Smooth muscle cell of the coronary artery (primary cell): ENCODE measurements around the gene ABCB10. TPM values are rescaled to one million over a fixed set of nuclear protein-coding genes. Genes with fewer than 3 reads are reported as not detected.

ENCODE experiments used
- total RNA-seq: library from RNA; depleted of rRNA; stranded (reverse); fragments of >200 nt; gene quantifications from 2 replicates; pipeline ENCODE4 v1.2.3, GENCODE V29; 2014; ENCODE audit warnings: low replicate concordance

The ABCB10 gene
- 5.1 and 10.7 TPM in 2 replicates for total RNA-seq

DNA sequence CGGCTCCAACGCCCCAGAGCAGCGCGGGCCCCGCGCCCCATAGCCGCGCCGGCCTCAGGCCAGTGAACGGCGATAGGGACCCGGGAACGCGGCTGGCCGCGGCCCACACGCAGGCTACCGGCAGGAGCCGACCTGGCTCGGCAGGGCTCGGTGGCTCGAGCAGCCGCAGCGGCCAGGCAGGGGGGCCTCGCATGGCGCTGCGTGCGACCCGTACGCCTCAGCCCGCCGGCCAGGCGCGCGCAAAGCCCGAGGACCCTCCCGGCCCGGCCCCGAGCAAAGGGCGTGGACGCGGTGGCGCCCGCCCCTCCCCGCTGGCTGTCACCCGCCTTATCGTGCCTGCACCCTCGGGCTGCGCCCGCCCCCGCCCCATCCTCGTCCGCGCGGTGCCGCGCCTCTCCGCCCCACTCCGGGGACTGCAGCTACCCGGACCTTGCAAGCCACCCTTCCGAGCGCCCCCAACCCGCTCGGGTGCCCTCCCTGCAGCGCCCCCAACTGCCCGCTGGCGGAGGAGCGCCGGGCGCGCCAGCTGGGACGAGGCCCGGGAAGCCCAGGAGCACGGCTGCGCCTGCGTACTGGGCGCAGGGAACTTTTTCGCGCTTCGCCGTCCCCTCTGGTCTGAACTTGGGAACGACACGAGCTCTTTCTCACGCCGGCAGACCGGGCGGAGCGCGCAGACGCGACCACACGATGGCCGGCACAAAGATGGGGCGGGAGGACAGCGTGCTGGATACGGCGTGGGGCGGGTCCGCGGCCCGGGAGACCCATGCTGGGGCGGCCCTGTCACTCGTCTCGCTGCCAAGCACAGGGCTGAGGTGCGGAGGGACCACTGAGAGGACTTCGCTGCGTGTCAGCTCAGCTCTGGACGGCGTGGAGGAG, at the start of gene ABCB10:
Gene ABCB10 (minus strand): TSS at position 248 of the 876 bp plus-strand sequence. CDS start 55 bp downstream, at position 193.

DNA sequence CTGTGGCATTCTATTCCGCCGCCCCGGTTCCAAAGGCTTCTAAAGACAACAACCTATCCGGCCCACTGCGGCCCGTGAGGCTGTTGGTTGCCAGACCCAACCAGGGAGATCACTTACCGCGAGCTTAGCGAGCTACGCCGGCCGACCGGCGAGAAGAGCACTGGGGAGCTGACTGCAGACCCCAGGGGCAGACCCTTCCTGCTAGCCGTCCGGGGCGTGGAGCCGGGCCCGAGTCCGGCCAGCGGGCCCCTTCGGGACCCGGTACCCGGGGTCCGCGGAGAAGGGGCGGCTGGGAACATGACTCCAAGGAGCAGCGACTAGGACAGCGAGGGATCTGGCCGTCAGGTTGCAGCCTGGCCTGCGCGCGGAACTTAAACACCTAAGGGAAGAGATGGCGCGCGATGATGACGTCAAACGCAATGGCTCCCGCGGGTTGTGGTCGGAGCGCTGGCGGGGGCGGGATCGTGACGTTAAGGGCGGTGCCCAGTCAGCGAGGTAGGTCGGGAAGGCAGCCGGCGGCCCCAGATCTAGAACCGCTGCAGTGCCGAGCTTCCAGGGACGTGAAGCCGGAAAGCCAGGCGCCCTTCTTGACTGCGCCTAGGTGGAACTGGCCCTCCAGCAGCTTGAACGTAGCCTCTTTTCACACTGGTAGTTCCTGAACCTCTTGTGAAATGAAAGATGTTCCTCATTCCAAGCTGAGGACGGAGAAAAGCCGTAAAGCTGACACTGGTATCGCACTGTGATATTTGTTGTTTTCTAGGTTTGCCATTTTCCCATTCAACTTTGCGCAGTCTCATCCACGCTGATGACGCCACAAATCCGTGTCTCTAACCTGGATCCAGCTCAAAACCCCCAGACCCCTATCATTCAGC, 50.3 kb downstream of the ABCB10 start, which contains the start of gene NUP133:
Gene NUP133 (minus strand): TSS at position 391 of the 872 bp plus-strand sequence. CDS start 92 bp downstream, at position 299.

Other genes starting within 250 kb of the ABCB10 start
- 2.5 and 5.4 TPM in 2 replicates for gene CCSAP, start 215.7 kb downstream of the ABCB10 start, total RNA-seq
- not detected in 2 replicates for gene ACTA1, start 124.6 kb downstream of the ABCB10 start, total RNA-seq
- gene NUP133, start 50.4 kb downstream of the ABCB10 start, total RNA-seq, result 18.5 and 26.2 TPM in 2 replicates
- 11.3 and 13.8 TPM in 2 replicates for gene TAF5L, start 67.4 kb upstream of the ABCB10 start, total RNA-seq
- 5.7 and 9.8 TPM in 2 replicates for gene URB2, start 67.5 kb upstream of the ABCB10 start, total RNA-seq